HEK293 (cell line): ENCODE data around the gene TAMALIN.

Experiments used
- CTCF ChIA-PET: fragments of 350-600 bp; formaldehyde crosslinking; extraction: SDS; loops from one replicate; lab custom pipeline; 2021; ENCODE audit warnings: antibody characterized with exemption; lab: Yijun Ruan, JAX
- POLR2A ChIA-PET: fragments of 300-600 bp; formaldehyde crosslinking; extraction: SDS; loops from one replicate; lab custom pipeline; 2020; ENCODE audit warnings: antibody characterized with exemption, inconsistent platforms; lab: Yijun Ruan, JAX
- H3K27ac ChIP-seq: fragments of 200-500 bp; sonication (Bioruptor generic); 2 replicates; pipeline ENCODE4 v1.5.1; 2014; ENCODE audit warnings: low read depth, low read length, control low read depth, inconsistent platforms; ENCODE audit errors: extremely low read depth
- H3K36me3 ChIP-seq, 2 experiments: fragments of 200-500 bp in 1 of 2; sonication (Bioruptor generic) in 1 of 2; 1 replicate in 1 of 2; 2 replicates in 1 of 2; pipeline ENCODE4 v1.5.1; 2014 to 2017; ENCODE audit warnings: inconsistent platforms in 2 of 2, low read length in 2 of 2; ENCODE audit not compliant: control insufficient read depth in 2 of 2, insufficient read depth in 1 of 2
- H3K4me1 ChIP-seq: fragments of 200-500 bp; sonication (Bioruptor generic); 2 replicates; pipeline ENCODE4 v1.5.1; 2014; ENCODE audit warnings: mild to moderate bottlenecking, low read length, inconsistent platforms; ENCODE audit not compliant: control insufficient read depth, insufficient read depth
- H3K4me3 ChIP-seq: 2 replicates; pipeline ENCODE4 v1.5.1; 2011; ENCODE audit warnings: low read depth, mild to moderate bottlenecking, control low read depth, low read length, moderate library complexity
- H3K9me3 ChIP-seq: fragments of 200-500 bp; sonication (Bioruptor generic); 2 replicates; pipeline ENCODE4 v1.5.1; 2014; ENCODE audit warnings: low read depth, low read length, inconsistent platforms; ENCODE audit not compliant: control insufficient read depth, insufficient read depth
- EGR2 ChIP-seq: fragments of 450-650 bp; formaldehyde crosslinking; IDR thresholded peaks from 2 replicates; pipeline ENCODE4 v1.5.1; 2016; ENCODE audit warnings: low read depth, missing biosample characterization, missing genetic modification characterization
- SETDB1 ChIP-seq: IDR thresholded peaks from one replicate; pipeline ENCODE4 v1.6.1; 2017; ENCODE audit warnings: mild to moderate bottlenecking, low read length, moderate library complexity, mixed read lengths; ENCODE audit not compliant: insufficient read length
- ZFHX2 ChIP-seq: fragments of 450-650 bp; formaldehyde crosslinking; conservative IDR thresholded peaks from 2 replicates; pipeline ENCODE4 v1.5.1; 2016; ENCODE audit warnings: missing biosample characterization, missing genetic modification characterization
- ZFP37 ChIP-seq: fragments of 450-650 bp; formaldehyde crosslinking; IDR thresholded peaks from 2 replicates; pipeline ENCODE4 v1.5.1; 2016; ENCODE audit warnings: missing biosample characterization, missing genetic modification characterization
- ZFP69B ChIP-seq: fragments of 450-650 bp; formaldehyde crosslinking; IDR thresholded peaks from 2 replicates; pipeline ENCODE4 v1.5.1; 2016; ENCODE audit warnings: missing biosample characterization, missing genetic modification characterization
- ZNF16 ChIP-seq: fragments of 450-650 bp; formaldehyde crosslinking; IDR thresholded peaks from 2 replicates; pipeline ENCODE4 v1.5.1; 2016; ENCODE audit warnings: low read depth, missing biosample characterization, missing genetic modification characterization
- ZNF175 ChIP-seq: fragments of 450-650 bp; formaldehyde crosslinking; IDR thresholded peaks from 2 replicates; pipeline ENCODE4 v1.5.1; 2016; ENCODE audit warnings: missing biosample characterization, missing genetic modification characterization
- ZNF184 ChIP-seq: fragments of 450-650 bp; IDR thresholded peaks from 2 replicates; pipeline ENCODE4 v1.5.1; 2018; ENCODE audit warnings: missing biosample characterization, mild to moderate bottlenecking, missing genetic modification characterization
- ZNF23 ChIP-seq: fragments of 450-650 bp; formaldehyde crosslinking; IDR thresholded peaks from 2 replicates; pipeline ENCODE4 v1.5.1; 2016; ENCODE audit warnings: missing biosample characterization, missing genetic modification characterization, borderline replicate concordance
- ZNF311 ChIP-seq: fragments of 450-650 bp; formaldehyde crosslinking; IDR thresholded peaks from 2 replicates; pipeline ENCODE4 v1.5.1; 2017; ENCODE audit warnings: missing biosample characterization, missing genetic modification characterization, borderline replicate concordance
- ZNF335 ChIP-seq: fragments of 450-650 bp; formaldehyde crosslinking; conservative IDR thresholded peaks from 2 replicates; pipeline ENCODE4 v1.5.1; 2016; ENCODE audit warnings: missing biosample characterization, missing genetic modification characterization
- ZNF350 ChIP-seq: fragments of 450-650 bp; formaldehyde crosslinking; IDR thresholded peaks from 2 replicates; pipeline ENCODE4 v1.5.0; 2017; ENCODE audit warnings: missing biosample characterization, mild to moderate bottlenecking, missing genetic modification characterization
- ZNF366 ChIP-seq: fragments of 450-650 bp; formaldehyde crosslinking; conservative IDR thresholded peaks from 2 replicates; pipeline ENCODE4 v1.5.1; 2016; ENCODE audit warnings: missing biosample characterization, missing genetic modification characterization
- ZNF530 ChIP-seq: fragments of 450-650 bp; formaldehyde crosslinking; IDR thresholded peaks from 2 replicates; pipeline ENCODE4 v1.5.1; 2016; ENCODE audit warnings: low read depth, missing biosample characterization, missing genetic modification characterization
- ZXDB ChIP-seq: fragments of 450-650 bp; formaldehyde crosslinking; IDR thresholded peaks from 2 replicates; pipeline ENCODE4 v1.5.1; 2016; ENCODE audit warnings: missing biosample characterization, missing genetic modification characterization
- TF ChIP-seq, protein P1 (sequence below): fragments of 450-650 bp; formaldehyde crosslinking; IDR thresholded peaks from 2 replicates; pipeline ENCODE4 v1.5.1; 2016; ENCODE audit warnings: missing biosample characterization, missing genetic modification characterization
- TF ChIP-seq, protein P2 (sequence below): fragments of 450-650 bp; formaldehyde crosslinking; IDR thresholded peaks from 2 replicates; pipeline ENCODE4 v1.5.1; 2016; ENCODE audit warnings: missing biosample characterization, missing genetic modification characterization, borderline replicate concordance
- TF ChIP-seq, protein P3 (sequence below): fragments of 450-650 bp; formaldehyde crosslinking; IDR thresholded peaks from 2 replicates; pipeline ENCODE4 v1.5.1; 2016; ENCODE audit warnings: missing biosample characterization, missing genetic modification characterization
- TF ChIP-seq, protein P4 (sequence below): fragments of 450-650 bp; formaldehyde crosslinking; IDR thresholded peaks from 2 replicates; pipeline ENCODE4 v1.5.1; 2017; ENCODE audit warnings: missing biosample characterization, missing genetic modification characterization

The TAMALIN gene

DNA sequence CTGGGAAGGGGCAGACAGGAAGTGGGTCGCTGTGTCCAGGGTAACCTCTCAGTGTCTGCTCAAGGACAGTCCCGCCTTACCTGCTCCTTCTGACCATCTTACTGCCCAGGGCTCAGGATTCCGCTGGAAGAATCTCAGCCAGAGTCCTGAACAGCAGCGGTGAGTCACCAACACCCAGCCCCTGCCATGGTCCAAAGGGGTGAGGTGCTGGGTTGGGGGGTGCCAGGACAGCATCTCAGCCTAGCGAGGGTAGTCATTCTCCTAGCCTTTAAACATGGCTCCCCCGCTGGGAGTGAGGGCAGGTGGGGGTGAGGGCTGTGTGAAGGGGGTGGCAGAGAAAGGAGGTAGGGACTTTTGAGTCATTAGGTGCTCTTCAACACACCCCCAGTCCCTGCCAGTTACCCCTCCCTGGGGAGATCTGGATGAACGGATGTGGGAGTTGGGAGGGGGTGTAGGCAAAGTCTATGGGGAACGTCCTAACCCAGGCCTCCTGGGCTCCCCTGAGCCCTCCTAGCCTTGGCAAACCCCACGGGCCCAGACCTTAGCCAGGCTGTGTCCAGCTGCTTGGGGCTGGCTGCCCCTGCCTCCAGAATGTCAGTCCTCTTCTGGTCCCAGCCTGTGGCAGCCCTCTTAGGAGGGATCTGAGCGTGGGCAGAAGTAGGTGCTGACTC, 2.5 kb downstream of the TAMALIN start (continued):
- TF ChIP-seq ZFHX2 (tag by site-specific recombination) (peak; percentile 85), ZNF366 (tag by site-specific recombination) (no peak), ZNF335 (no peak), ZNF311 (no peak), EGR2 (tag by site-specific recombination) (peak; percentile 84), ZNF530 (no peak), ZNF175 (tag by site-specific recombination) (no peak)
- TF ChIP-seq, protein P1, sequence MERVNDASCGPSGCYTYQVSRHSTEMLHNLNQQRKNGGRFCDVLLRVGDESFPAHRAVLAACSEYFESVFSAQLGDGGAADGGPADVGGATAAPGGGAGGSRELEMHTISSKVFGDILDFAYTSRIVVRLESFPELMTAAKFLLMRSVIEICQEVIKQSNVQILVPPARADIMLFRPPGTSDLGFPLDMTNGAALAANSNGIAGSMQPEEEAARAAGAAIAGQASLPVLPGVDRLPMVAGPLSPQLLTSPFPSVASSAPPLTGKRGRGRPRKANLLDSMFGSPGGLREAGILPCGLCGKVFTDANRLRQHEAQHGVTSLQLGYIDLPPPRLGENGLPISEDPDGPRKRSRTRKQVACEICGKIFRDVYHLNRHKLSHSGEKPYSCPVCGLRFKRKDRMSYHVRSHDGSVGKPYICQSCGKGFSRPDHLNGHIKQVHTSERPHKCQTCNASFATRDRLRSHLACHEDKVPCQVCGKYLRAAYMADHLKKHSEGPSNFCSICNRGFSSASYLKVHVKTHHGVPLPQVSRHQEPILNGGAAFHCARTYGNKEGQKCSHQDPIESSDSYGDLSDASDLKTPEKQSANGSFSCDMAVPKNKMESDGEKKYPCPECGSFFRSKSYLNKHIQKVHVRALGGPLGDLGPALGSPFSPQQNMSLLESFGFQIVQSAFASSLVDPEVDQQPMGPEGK (tag by site-specific recombination): peak; percentile 51; the same call in 1 of the 2 replicates
- TF ChIP-seq, all 188 proteins: peak for 4

DNA sequence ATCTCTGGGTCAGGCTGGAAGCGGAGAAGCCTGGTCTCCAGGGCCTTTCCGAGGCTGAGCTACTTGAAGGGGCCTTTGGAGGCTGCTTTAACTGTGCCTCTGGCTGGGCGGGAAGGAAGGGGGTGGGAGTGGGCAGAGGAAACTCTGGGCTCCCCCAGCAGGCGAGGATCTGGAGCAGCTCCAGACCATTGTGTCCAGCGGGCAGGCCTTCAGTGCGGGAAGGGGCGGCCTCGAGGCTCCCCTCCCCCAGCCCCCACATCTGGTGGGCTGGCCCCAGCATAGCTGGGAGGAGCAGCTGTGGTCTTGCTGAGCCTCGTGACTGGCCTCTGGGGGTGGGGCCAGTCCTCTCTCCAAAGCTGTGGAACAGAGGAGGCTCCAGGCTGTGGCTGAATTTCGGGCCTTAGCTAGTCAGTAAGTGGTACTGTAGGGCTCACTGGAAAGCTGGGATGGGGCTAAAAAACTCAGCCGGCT, 3.4 kb downstream of the TAMALIN start:
- Histone ChIP-seq H3K4me1 (peaks cover 12% of the 10 kb centered on the region; the same call in 1 of the 2 replicates), H3K9me3 (no peaks in the 10 kb centered on the region), H3K4me3 (no peak overlapping the region), H3K27ac (peak overlapping the region; percentile 45), H3K36me3 (peaks cover 0 to 25% of the 10 kb centered on the region in 2 experiments; a peak in 1 of 3 replicates)
- ChIA-PET POLR2A (interaction anchor here (0.6 to 1.8 kb wide), 2 partner anchors 10 to 59 kb away, joined by 3 to 4 read pairs; partner anchors contain the start of gene ATG101), CTCF (interaction anchor here (1.1 to 9.6 kb wide), 5 partner anchors 10 to 875 kb away, joined by 3 to 291 read pairs (median 8); no protein-coding TSS in a partner anchor)
- TF ChIP-seq ZNF350 (tag by site-specific recombination) (no peak), ZFP69B (tag by site-specific recombination) (no peak), ZNF16 (tag by site-specific recombination) (no peak), ZNF184 (no peak), ZFP37 (no peak), ZXDB (tag by site-specific recombination) (no peak), EGR2 (tag by site-specific recombination) (peak; percentile 92), SETDB1 (no peak), ZNF335 (peak; percentile 34; the same call in 1 of the 2 replicates), ZNF23 (tag by site-specific recombination) (no peak)
- TF ChIP-seq, protein P2, sequence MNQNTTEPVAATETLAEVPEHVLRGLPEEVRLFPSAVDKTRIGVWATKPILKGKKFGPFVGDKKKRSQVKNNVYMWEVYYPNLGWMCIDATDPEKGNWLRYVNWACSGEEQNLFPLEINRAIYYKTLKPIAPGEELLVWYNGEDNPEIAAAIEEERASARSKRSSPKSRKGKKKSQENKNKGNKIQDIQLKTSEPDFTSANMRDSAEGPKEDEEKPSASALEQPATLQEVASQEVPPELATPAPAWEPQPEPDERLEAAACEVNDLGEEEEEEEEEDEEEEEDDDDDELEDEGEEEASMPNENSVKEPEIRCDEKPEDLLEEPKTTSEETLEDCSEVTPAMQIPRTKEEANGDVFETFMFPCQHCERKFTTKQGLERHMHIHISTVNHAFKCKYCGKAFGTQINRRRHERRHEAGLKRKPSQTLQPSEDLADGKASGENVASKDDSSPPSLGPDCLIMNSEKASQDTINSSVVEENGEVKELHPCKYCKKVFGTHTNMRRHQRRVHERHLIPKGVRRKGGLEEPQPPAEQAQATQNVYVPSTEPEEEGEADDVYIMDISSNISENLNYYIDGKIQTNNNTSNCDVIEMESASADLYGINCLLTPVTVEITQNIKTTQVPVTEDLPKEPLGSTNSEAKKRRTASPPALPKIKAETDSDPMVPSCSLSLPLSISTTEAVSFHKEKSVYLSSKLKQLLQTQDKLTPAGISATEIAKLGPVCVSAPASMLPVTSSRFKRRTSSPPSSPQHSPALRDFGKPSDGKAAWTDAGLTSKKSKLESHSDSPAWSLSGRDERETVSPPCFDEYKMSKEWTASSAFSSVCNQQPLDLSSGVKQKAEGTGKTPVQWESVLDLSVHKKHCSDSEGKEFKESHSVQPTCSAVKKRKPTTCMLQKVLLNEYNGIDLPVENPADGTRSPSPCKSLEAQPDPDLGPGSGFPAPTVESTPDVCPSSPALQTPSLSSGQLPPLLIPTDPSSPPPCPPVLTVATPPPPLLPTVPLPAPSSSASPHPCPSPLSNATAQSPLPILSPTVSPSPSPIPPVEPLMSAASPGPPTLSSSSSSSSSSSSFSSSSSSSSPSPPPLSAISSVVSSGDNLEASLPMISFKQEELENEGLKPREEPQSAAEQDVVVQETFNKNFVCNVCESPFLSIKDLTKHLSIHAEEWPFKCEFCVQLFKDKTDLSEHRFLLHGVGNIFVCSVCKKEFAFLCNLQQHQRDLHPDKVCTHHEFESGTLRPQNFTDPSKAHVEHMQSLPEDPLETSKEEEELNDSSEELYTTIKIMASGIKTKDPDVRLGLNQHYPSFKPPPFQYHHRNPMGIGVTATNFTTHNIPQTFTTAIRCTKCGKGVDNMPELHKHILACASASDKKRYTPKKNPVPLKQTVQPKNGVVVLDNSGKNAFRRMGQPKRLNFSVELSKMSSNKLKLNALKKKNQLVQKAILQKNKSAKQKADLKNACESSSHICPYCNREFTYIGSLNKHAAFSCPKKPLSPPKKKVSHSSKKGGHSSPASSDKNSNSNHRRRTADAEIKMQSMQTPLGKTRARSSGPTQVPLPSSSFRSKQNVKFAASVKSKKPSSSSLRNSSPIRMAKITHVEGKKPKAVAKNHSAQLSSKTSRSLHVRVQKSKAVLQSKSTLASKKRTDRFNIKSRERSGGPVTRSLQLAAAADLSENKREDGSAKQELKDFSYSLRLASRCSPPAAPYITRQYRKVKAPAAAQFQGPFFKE (tag by site-specific recombination): no peak
- TF ChIP-seq, protein P3, sequence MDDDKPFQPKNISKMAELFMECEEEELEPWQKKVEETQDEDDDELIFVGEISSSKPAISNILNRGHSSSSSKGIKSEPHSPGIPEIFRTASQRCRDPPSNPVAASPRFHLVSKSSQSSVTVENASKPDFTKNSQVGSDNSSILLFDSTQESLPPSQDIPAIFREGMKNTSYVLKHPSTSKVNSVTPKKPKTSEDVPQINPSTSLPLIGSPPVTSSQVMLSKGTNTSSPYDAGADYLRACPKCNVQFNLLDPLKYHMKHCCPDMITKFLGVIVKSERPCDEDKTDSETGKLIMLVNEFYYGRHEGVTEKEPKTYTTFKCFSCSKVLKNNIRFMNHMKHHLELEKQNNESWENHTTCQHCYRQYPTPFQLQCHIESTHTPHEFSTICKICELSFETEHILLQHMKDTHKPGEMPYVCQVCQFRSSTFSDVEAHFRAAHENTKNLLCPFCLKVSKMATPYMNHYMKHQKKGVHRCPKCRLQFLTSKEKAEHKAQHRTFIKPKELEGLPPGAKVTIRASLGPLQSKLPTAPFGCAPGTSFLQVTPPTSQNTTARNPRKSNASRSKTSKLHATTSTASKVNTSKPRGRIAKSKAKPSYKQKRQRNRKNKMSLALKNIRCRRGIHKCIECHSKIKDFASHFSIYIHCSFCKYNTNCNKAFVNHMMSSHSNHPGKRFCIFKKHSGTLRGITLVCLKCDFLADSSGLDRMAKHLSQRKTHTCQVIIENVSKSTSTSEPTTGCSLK (tag by site-specific recombination): no peak
- TF ChIP-seq, protein P4, sequence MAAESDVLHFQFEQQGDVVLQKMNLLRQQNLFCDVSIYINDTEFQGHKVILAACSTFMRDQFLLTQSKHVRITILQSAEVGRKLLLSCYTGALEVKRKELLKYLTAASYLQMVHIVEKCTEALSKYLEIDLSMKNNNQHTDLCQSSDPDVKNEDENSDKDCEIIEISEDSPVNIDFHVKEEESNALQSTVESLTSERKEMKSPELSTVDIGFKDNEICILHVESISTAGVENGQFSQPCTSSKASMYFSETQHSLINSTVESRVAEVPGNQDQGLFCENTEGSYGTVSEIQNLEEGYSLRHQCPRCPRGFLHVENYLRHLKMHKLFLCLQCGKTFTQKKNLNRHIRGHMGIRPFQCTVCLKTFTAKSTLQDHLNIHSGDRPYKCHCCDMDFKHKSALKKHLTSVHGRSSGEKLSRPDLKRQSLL: no peak
- TF ChIP-seq, protein P1 (tag by site-specific recombination): peak; percentile 71
